H1 (cell line): ENCODE data around the gene ARNT2. TPM values are rescaled to one million over a fixed set of nuclear protein-coding genes. Genes with fewer than 3 reads are reported as not detected.

ENCODE experiments used
- CTCF ChIA-PET: fragments of 300-600 bp; sonication (Branson Sonifier 250); formaldehyde crosslinking; loops from one replicate; lab custom pipeline; 2021; ENCODE audit not compliant: partially characterized antibody; lab: Charles Lee
- POLR2A ChIA-PET: fragments of 300-600 bp; sonication (Branson Sonifier 250); formaldehyde crosslinking; loops from one replicate; lab custom pipeline; 2021; ENCODE audit warnings: inconsistent platforms; ENCODE audit not compliant: partially characterized antibody; lab: Charles Lee
- DNase-seq, 2 experiments: peaks; one replicate each; pipeline versions ENCODE4 v3.0.0 to v3.0.0-alpha.2; 2010 to 2022; ENCODE audit warnings: low spot score in 2 of 2, low read depth in 1 of 2, mixed read lengths in 1 of 2
- FAIRE-seq: peaks from 2 replicates; lab custom pipeline; 2011; peaks lifted over from hg19 to GRCh38; lab: Jason Lieb, UNC
- H2AFZ ChIP-seq: 2 replicates; pipeline ENCODE4 v1.8.1; 2012; ENCODE audit warnings: low read length, inconsistent platforms
- H2AK5ac ChIP-seq: 2 replicates; pipeline ENCODE4 v1.6.1; 2013; ENCODE audit warnings: low read depth, low read length
- H2BK120ac ChIP-seq: replicated peaks from 2 replicates; pipeline ENCODE3; 2013; ENCODE audit warnings: low read depth, low read length, inconsistent platforms
- H2BK12ac ChIP-seq: 2 replicates; pipeline ENCODE4 v1.6.1; 2013; ENCODE audit warnings: low read depth, low read length
- H2BK15ac ChIP-seq: 2 replicates; pipeline ENCODE4 v1.6.1; 2013; ENCODE audit warnings: low read length
- H2BK20ac ChIP-seq: 2 replicates; pipeline ENCODE4 v1.6.1; 2013; ENCODE audit warnings: low read length
- H2BK5ac ChIP-seq: 2 replicates; pipeline ENCODE4 v1.6.1; 2013; ENCODE audit warnings: low read depth, low read length
- H3K14ac ChIP-seq: 2 replicates; pipeline ENCODE4 v1.6.1; 2013; ENCODE audit warnings: inconsistent platforms; ENCODE audit not compliant: insufficient read length
- H3K18ac ChIP-seq: 2 replicates; pipeline ENCODE4 v1.6.1; 2013; ENCODE audit warnings: low read length; ENCODE audit errors: extremely low read depth
- H3K23ac ChIP-seq: 2 replicates; pipeline ENCODE4 v1.6.1; 2013; ENCODE audit warnings: inconsistent platforms; ENCODE audit not compliant: insufficient read length
- H3K23me2 ChIP-seq: 2 replicates; pipeline ENCODE4 v1.6.1; 2013; ENCODE audit warnings: low read depth, low read length
- H3K27ac ChIP-seq: 2 replicates; pipeline ENCODE4 v1.6.1; 2011; ENCODE audit warnings: low read depth, low read length, inconsistent platforms
- H3K27me3 ChIP-seq, 4 experiments: replicated peaks in 1 of 4; 1 replicate in 1 of 4; 2 replicates in 3 of 4; pipeline versions ENCODE4 v1.6.1 to v1.8.1; 2011 to 2013; ENCODE audit warnings: low read length in 3 of 4, mild to moderate bottlenecking in 3 of 4, inconsistent platforms in 2 of 4, mixed read lengths in 2 of 4, moderate library complexity in 1 of 4; ENCODE audit not compliant: control insufficient read depth in 3 of 4, insufficient read depth in 3 of 4; ENCODE audit errors: extremely low read depth in 1 of 4
- H3K36me3 ChIP-seq, 4 experiments: 2 replicates each; pipeline versions ENCODE4 v1.6.1 to v1.8.1; 2011 to 2013; ENCODE audit warnings: mild to moderate bottlenecking in 4 of 4, low read length in 3 of 4, moderate library complexity in 2 of 4, control low read depth in 1 of 4, inconsistent platforms in 1 of 4; ENCODE audit not compliant: insufficient read depth in 4 of 4, control insufficient read depth in 2 of 4
- H3K4ac ChIP-seq: replicated peaks from 2 replicates; pipeline ENCODE3; 2013; ENCODE audit warnings: low read length, low read depth, mixed read lengths, inconsistent platforms; ENCODE audit not compliant: insufficient read length
- H3K4me1 ChIP-seq, 4 experiments: replicated peaks in 1 of 4; 1 replicate in 1 of 4; 2 replicates in 3 of 4; pipeline versions ENCODE4 v1.6.1 to v1.8.1; 2011 to 2013; ENCODE audit warnings: low read length in 3 of 4, inconsistent platforms in 2 of 4, mixed read lengths in 1 of 4; ENCODE audit not compliant: insufficient read depth in 4 of 4, control insufficient read depth in 3 of 4
- H3K4me2 ChIP-seq, 2 experiments: 2 replicates each; pipeline versions ENCODE4 v1.6.1 to v1.8.1; 2011 to 2013; ENCODE audit warnings: low read depth in 2 of 2, low read length in 2 of 2, control low read depth in 1 of 2, inconsistent platforms in 1 of 2, mild to moderate bottlenecking in 1 of 2; ENCODE audit not compliant: insufficient read depth in 1 of 2
- H3K4me3 ChIP-seq, 4 experiments: fragments of 200-600, 300-600 bp in 1 of 4; sonication (generic), shearing (Covaris generic), sonication (Bioruptor Twin) in 1 of 4; 2 replicates each; pipeline versions ENCODE4 v1.5.1 to v1.8.1; 2011 to 2016; ENCODE audit warnings: low read length in 4 of 4, low read depth in 3 of 4, control low read depth in 2 of 4, inconsistent platforms in 2 of 4, mild to moderate bottlenecking in 2 of 4, mixed read lengths in 1 of 4, moderate library complexity in 1 of 4; ENCODE audit not compliant: insufficient read depth in 2 of 4; ENCODE audit errors: extremely low read depth in 1 of 4
- H3K56ac ChIP-seq: replicated peaks from 2 replicates; pipeline ENCODE3; 2013; ENCODE audit warnings: low read depth, mild to moderate bottlenecking, mixed read lengths, low read length, inconsistent platforms; ENCODE audit not compliant: insufficient read length
- H3K79me1 ChIP-seq: 2 replicates; pipeline ENCODE4 v1.6.1; 2013; ENCODE audit warnings: low read depth, low read length, control low read depth
- H3K79me2 ChIP-seq, 2 experiments: 2 replicates each; pipeline versions ENCODE4 v1.6.1 to v1.8.1; 2012 to 2013; ENCODE audit warnings: low read length in 2 of 2, mild to moderate bottlenecking in 2 of 2, inconsistent platforms in 1 of 2; ENCODE audit not compliant: insufficient read depth in 2 of 2, control insufficient read depth in 1 of 2
- H3K9ac ChIP-seq, 4 experiments: replicated peaks in 1 of 4; 1 replicate in 1 of 4; 2 replicates in 3 of 4; pipeline versions ENCODE4 v1.6.1 to v1.8.1; 2011 to 2013; ENCODE audit warnings: low read depth in 3 of 4, low read length in 3 of 4, control low read depth in 2 of 4, mild to moderate bottlenecking in 2 of 4, moderate library complexity in 2 of 4, inconsistent platforms in 1 of 4; ENCODE audit errors: extremely low read depth in 1 of 4
- H3K9me3 ChIP-seq, 2 experiments: 2 replicates each; pipeline versions ENCODE4 v1.6.1 to v1.8.1; 2012 to 2013; ENCODE audit warnings: mild to moderate bottlenecking in 2 of 2, moderate library complexity in 2 of 2, control low read depth in 1 of 2, inconsistent platforms in 1 of 2, low read depth in 1 of 2, low read length in 1 of 2, mixed read lengths in 1 of 2; ENCODE audit not compliant: insufficient read depth in 2 of 2
- H4K20me1 ChIP-seq, 2 experiments: replicated peaks in 1 of 2; 2 replicates each; pipeline versions ENCODE3 to v1.8.1; 2011 to 2013; ENCODE audit warnings: inconsistent platforms in 2 of 2, low read length in 2 of 2, mild to moderate bottlenecking in 1 of 2; ENCODE audit not compliant: insufficient read depth in 2 of 2, control insufficient read depth in 1 of 2
- H4K5ac ChIP-seq: 2 replicates; pipeline ENCODE4 v1.6.1; 2013; ENCODE audit warnings: low read length, low read depth, mixed read lengths, inconsistent platforms; ENCODE audit not compliant: insufficient read length
- H4K8ac ChIP-seq: 2 replicates; pipeline ENCODE4 v1.8.0; 2013; ENCODE audit warnings: mild to moderate bottlenecking, moderate library complexity, low read length, inconsistent platforms; ENCODE audit not compliant: insufficient read depth; ENCODE audit errors: extremely low read depth
- H4K91ac ChIP-seq: replicated peaks from 2 replicates; pipeline ENCODE3; 2013; ENCODE audit warnings: low read length, mixed read lengths, inconsistent platforms; ENCODE audit not compliant: insufficient read length
- BACH1 ChIP-seq: IDR thresholded peaks from 2 replicates; pipeline ENCODE4 v1.6.1; 2012; ENCODE audit warnings: low read length, improper control_type of control experiment
- CEBPB ChIP-seq: IDR thresholded peaks from 2 replicates; pipeline ENCODE4 v1.6.1; 2012; ENCODE audit warnings: low read depth, low read length
- EZH2 ChIP-seq: fragments of 200-600 bp; sonication (generic); IDR thresholded peaks from 2 replicates; pipeline ENCODE4 v1.7.1; 2012; ENCODE audit warnings: low read depth, mild to moderate bottlenecking, moderate library complexity, low read length, inconsistent platforms; ENCODE audit not compliant: severe bottlenecking
- HDAC6 ChIP-seq: IDR thresholded peaks from one replicate; pipeline ENCODE4 v1.7.1; 2012; ENCODE audit warnings: low read depth, mild to moderate bottlenecking, inconsistent platforms, low read length, moderate library complexity
- SP2 ChIP-seq: IDR thresholded peaks from 2 replicates; pipeline ENCODE4 v1.6.1; 2012; ENCODE audit warnings: mild to moderate bottlenecking, low read length, inconsistent platforms
- TCF12 ChIP-seq: IDR thresholded peaks from 2 replicates; pipeline ENCODE4 v1.6.1; 2011; ENCODE audit warnings: low read depth, mild to moderate bottlenecking, low read length
- WGBS, 2 experiments: shearing (Covaris generic) in 1 of 2; methylation state at CpG; one replicate each; pipeline versions ENCODE4 v1.1.6 to v1.1.7; 2013 to 2015; ENCODE audit warnings: low lambda C conversion rate in 2 of 2, mixed read lengths in 2 of 2, inconsistent platforms in 1 of 2, low coverage in 1 of 2, missing lambda C conversion rate in 1 of 2; ENCODE audit not compliant: insufficient replicate concordance in 2 of 2, insufficient coverage in 1 of 2, insufficient read length in 1 of 2; ENCODE audit errors: extremely low coverage in 1 of 2, missing lambda C conversion rate in 1 of 2; 5-methylcytosine and 5-hydroxymethylcytosine counted together
- polyA plus RNA-seq, 7 experiments: library from polyadenylated mRNA; depleted of rRNA in 3 of 7; stranded (reverse) in 5 of 7; unstranded in 2 of 7; fragments of >200 nt in 5 of 7; fragments of 200-250 nt in 2 of 7; gene quantifications; 1 replicate in 5 of 7; 2 replicates in 1 of 7; 4 replicates in 1 of 7; pipeline versions ENCODE4 v1.2.1 to v1.2.3, GENCODE V29; 2011 to 2013; ENCODE audit warnings: missing spikeins in 2 of 7, mixed read lengths in 2 of 7
- total RNA-seq: library from RNA; stranded (reverse); fragmentation: NEBNext Ultra II Directional; extraction: Animal tissue kit (Norgen Biotek cat#: 25700); gene quantifications from 2 replicates; pipeline ENCODE4 v1.2.1, GENCODE V29; 2021

ARNT2 gene
- total and polyA plus RNA-seq, 2 of the 8 experiments (the other 6 are each of a cell fraction or from before 2014, with no cell fraction given) = 9.5 to 14.6 TPM

DNA sequence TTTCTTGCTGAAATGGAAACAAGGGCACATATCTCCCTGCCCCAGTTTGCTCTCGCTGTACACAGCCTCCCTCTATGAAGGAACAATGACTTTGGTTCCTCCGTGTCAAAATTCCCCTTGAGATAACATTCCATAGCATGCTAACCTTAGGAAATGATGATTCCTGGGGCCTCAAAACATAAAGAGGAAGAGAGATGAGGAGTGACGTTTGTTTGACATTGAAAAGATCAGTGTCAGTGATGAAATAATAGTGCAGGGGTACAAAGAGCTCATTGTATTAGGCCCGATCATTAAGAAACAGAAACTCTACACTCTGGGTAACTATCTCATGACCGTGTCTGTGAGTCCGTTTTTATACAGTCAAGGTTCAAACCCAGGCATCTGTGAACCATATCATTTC, 55.2 kb downstream of the ARNT2 start:
- Histone ChIP-seq H3K79me2 (no peaks in the 10 kb centered on the region), H3K23me2 (no peaks in the 10 kb centered on the region; the same call in 1 of the 2 replicates), H3K14ac (no peak overlapping the region), H2BK5ac (no peak overlapping the region), H3K79me1 (no peaks in the 10 kb centered on the region), H4K91ac (no peak overlapping the region), H3K4me1 (peaks cover 0 to 3% (median 0%) of the 10 kb centered on the region in 4 experiments; a peak in 1 of 7 replicates), H3K9ac (no peak overlapping the region), H4K20me1 (no peaks in the 10 kb centered on the region), H3K36me3 (peaks cover 0 to 3% (median 0%) of the 10 kb centered on the region in 4 experiments; a peak in 1 of 8 replicates), H2BK120ac (no peak overlapping the region), H2BK15ac (no peak overlapping the region), H3K4me3 (no peak overlapping the region), H3K56ac (no peak overlapping the region), H3K18ac (no peak overlapping the region), H2BK20ac (no peak overlapping the region), H3K27ac (no peak overlapping the region), H3K23ac (no peak overlapping the region), H2AFZ (no peak overlapping the region), H3K4me2 (no peak overlapping the region), H2BK12ac (no peak overlapping the region), H3K4ac (no peak overlapping the region), H3K27me3 (peaks cover 0 to 2% (median 0%) of the 10 kb centered on the region in 4 experiments; a peak in 1 of 7 replicates), H4K8ac (no peak overlapping the region), H3K9me3 (no peaks in the 10 kb centered on the region), H4K5ac (no peak overlapping the region), H2AK5ac (no peak overlapping the region)
- no peak for DNase-seq
- no peak for FAIRE-seq
- ChIA-PET POLR2A (interaction anchor here (2.0 kb wide), 1 partner anchor 15 kb away, joined by 5 read pairs; no protein-coding TSS in a partner anchor), CTCF (interaction anchor here (1.4 to 14.2 kb wide), 6 partner anchors 9 to 319 kb away, joined by 4 to 187 read pairs (median 6); partner anchors contain the start of gene CEMIP)
- WGBS, 2 experiments = 84% methylated on average over 6 of the region's 6 CpGs; no CpG with 5 or more reads in 1 of the 2 experiments
- TF ChIP-seq BACH1 (no peak), SP2 (no peak), HDAC6 (no peak), CEBPB (no peak), TCF12 (no peak), EZH2 (no peak)
